Activated gamma-delta T cell treated with anti-CD3 and anti-CD28 coated beads, Interleukin-2, amount 50 U/mL, for 16 hours (primary cell): Measurements from ENCODE around the gene GPC3.
"Not testable (repeated sequence)": the region's sequence is repeated elsewhere in the genome, so short reads cannot be mapped to it uniquely, and the experiment has no call there.

ENCODE experiments used
- DNase-seq: peaks from one replicate; pipeline ENCODE4 v3.0.0-alpha.2; 2020; ENCODE audit warnings: low read depth

Gene GPC3

GRCh38 chrX:133985164-133985966, at the start of gene GPC3:
TSS of gene GPC3 (minus strand) at chrX:133985594.
- no peak for DNase-seq

DNA sequence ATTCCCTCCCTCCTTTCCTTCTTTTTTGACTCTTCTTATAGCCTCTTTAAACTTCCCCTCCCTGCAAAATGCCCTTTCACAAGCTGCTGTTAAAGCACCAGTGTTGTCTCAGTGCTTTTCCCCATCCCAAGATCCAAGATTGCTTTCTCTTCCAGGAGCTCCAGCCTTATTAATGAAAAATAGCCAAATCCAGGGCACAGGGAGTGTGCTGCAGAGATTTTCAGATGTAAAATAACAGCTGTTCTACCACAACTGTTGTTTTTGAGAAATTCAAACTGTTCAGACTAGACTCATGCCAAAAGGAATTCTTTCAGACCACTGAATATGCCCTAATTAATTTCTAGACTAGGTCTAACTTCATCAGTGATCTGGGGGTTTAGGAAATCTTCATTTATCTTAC, 47.0 kb upstream of the GPC3 start:
- DNase-seq, result no peak

DNA sequence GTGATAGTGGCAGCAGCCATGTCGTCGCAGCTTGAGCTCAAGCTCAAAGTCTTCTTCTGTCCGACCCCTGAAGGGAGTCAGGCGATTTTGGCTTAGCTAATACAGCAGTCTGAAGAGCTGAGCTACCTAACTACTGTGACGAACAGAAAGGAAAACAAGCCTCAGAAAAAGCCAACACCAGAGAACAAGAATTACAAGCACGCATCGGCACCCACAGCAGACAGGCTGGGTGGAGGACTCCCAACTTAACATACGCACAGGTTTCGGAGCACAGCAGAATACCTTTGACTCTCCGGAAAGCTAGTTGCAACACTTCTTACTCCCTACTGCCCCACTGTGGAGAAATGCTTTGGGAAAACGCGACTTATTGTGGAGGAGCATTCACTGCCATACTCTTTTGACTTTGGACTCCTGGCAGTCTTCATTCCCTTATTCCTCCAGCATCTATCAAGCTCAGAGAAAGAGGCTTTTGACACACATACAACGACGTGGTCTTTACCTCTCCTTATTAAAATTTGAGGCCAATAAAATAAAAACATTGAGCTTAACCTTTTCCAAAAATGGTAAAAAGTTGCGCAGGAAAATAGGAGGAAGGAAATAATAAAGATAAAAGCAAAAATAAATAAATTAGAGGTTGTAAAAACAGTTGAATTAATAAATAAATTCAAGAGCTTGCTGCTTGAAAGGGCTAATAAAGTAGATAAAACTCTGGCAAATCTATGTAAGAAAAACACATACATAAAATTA, 41.3 kb upstream of the GPC3 start:
- no peak for DNase-seq

DNA sequence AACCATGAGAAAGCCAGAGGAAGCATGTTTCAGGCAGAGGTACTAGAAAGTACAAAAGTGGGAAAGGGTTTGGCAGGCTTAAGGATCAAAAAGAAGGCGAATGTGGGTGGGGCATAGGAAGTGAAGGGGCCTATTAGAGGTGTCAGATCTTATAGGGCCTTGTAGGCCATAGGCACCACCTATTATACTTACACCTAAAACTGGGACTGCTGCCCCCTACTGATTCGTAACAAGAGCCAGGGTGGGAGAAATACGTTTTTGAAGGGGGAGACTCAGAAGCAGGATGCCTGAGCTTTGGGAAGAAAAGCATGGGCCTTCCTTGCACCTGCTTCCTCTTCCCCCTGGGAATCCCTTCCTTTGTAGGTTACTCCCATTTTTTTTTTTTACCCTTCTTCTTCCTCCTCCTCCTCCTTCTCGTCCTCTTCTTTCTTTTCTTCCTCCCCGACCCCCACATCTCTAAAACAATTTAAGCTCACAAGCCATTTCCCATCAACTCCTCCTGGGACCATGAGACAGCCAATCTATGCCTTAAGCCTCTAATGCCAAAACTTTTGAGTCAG, 40.7 kb upstream of the GPC3 start:
- DNase-seq, result no peak

- DNase-seq, result no peak
Measured at GRCh38 chrX:134024686-134025377, 39.4 kb upstream of the GPC3 start.

- no peak for DNase-seq
Measured at GRCh38 chrX:134023851-134024281, 38.5 kb upstream of the GPC3 start.

GRCh38 chrX:134020910-134021309, 35.5 kb upstream of the GPC3 start:
- DNase-seq, result no peak

DNA sequence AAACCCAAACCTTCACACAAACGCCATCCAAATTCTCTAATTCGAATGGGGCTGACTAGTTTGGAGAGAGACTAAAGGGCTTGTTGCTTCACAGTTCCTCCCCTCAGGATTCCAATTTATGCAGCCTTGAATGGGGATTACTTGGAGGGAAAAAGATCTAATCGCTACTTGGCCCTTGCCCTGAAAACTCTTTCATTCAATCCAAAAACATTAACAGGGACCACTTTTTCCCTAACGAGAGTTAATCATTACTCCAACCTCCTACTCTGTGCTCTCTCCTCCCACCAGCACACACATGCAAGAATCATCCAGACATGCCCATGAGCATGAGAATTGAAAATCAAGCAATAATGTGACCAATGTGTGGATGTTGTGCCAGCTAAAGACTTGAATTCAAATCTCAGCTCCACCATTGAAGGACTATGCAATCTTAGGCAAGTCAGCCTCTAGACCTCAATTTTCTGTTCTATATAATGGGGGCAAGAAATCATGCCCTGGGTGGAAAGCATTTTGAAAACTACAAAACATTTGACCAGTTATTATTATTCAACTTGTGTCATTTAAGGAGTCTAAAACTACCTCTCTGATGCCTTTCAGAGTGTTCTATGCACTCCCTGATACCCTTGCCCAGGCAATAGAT, 34.3 kb upstream of the GPC3 start:
- DNase-seq, result no peak

DNA sequence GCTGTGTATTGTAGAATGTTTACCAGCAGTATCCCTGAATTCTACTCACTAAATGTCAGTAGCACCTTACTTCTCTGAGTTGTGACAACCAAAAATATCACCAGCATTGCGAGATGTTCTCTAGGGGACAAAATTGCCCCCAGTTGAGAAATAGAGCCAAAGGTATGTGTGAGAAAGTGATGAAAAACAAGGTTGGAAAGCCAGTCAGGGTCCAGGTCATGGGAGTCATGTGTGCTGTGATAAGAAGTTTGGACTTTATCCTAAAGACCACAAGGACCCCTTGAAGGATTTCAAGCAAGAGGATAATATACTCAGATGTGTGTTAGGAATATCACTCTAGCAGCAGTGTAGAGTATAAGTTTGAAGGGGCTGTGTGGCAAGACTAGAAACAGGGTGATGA, 30.9 kb upstream of the GPC3 start:
- DNase-seq, result not testable (repeated sequence)

DNA sequence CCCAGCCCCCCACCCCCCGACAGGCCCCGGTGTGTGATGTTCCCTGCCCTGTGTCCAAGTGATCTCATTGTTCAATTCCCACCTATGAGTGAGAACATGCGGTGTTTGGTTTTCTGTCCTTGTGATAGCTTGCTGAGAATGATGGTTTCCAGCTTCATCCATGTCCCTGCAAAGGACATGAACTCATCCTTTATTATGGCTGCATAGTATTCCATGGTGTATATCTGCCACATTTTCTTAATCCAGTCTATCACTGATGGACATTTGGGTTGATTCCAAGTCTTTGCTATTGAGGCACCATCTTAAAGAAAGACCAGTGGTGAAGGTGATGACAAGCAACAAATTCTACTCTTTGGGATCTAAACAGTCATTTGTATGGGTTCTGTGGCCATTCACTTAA, 30.1 kb upstream of the GPC3 start:
- not testable (repeated sequence) for DNase-seq

- DNase-seq, result no peak
Measured at GRCh38 chrX:134013524-134013923, 28.1 kb upstream of the GPC3 start.

GRCh38 chrX:134013092-134013497, 27.7 kb upstream of the GPC3 start:
- no peak for DNase-seq

DNA sequence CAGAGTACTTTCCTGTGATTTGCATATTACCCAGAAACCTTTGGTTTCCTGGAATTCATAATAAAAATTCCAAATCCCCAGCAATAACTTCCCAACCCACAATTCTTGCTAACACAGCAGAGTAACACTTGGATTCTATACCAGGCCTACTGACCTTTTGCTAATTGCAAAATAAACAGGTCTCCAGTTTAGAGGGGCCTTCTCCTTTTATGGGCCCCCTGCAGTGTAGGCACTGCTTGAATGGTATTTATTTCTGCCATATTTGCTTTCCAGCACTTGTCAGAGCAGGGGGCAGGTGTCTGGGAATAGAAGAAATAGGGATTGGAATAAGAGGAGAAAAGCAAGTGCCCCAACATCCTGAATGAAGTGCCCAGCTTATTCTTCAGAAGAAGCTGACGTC, 25.3 kb upstream of the GPC3 start:
- DNase-seq, result no peak

DNA sequence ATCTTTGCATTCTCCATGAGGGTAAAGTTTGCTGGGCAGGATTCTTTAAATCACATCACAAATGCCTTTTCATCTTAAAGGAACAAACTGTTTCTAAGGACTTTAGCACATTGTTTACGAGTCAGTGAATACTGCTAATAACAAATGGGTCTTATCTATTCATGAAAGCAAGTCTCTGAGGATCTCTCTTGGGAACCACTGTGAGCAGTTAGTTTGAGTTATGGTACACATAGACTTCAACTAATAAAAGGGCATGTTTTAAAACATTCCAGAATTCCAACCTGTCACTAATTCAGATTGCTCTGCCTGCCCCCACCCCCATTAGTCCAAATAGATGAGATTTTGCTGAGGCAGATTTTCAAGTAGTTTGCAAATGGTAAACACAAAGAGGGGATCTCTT, 22.3 kb upstream of the GPC3 start:
- no peak for DNase-seq

GRCh38 chrX:134006484-134007161, 21.2 kb upstream of the GPC3 start:
- DNase-seq, result no peak

- DNase-seq, result no peak
Measured at GRCh38 chrX:134004084-134004483, 18.7 kb upstream of the GPC3 start.

GRCh38 chrX:134002921-134003615, 17.7 kb upstream of the GPC3 start:
- no peak for DNase-seq

- DNase-seq, result no peak
Measured at GRCh38 chrX:134000260-134001245, 15.2 kb upstream of the GPC3 start.

GRCh38 chrX:133999031-133999705, 13.8 kb upstream of the GPC3 start:
- DNase-seq, result no peak
